ENCODE data around the gene CDH13.

- TF ChIP-seq CTCF (IDR thresholded peaks at IDR 0.05) (no peak), EP300 (IDR thresholded peaks at IDR 0.05) (no peak)
These were observed 886.4 kb downstream of the CDH13 start for GRCh38 chr16:83513008-83513755.
